SK-N-SH treated with all-trans-retinoic acid at 6 μM for 48 hours (cell line): ENCODE measurements around the gene FAM237B.

Experiments
- ARNTL ChIP-seq: fragments of 450-650 bp; formaldehyde crosslinking; IDR thresholded peaks from 2 replicates; pipeline ENCODE4 v1.5.0; 2020; ENCODE audit warnings: low read depth, mild to moderate bottlenecking, moderate library complexity, borderline replicate concordance
- ESRRG ChIP-seq: fragments of 250-450 bp; sonication (Bioruptor Pico); IDR thresholded peaks from 2 replicates; pipeline ENCODE4 v1.6.1; 2021; ENCODE audit warnings: mild to moderate bottlenecking
- PPARA ChIP-seq: fragments of 250-450 bp; sonication (Bioruptor Pico); IDR thresholded peaks from 2 replicates; pipeline ENCODE4 v1.5.0; 2020; ENCODE audit warnings: mild to moderate bottlenecking, borderline replicate concordance
- ZFP3 ChIP-seq: fragments of 250-450 bp; sonication (Bioruptor Pico); IDR thresholded peaks from 2 replicates; pipeline ENCODE4 v1.5.0; 2020; ENCODE audit warnings: mild to moderate bottlenecking, moderate library complexity

DNA sequence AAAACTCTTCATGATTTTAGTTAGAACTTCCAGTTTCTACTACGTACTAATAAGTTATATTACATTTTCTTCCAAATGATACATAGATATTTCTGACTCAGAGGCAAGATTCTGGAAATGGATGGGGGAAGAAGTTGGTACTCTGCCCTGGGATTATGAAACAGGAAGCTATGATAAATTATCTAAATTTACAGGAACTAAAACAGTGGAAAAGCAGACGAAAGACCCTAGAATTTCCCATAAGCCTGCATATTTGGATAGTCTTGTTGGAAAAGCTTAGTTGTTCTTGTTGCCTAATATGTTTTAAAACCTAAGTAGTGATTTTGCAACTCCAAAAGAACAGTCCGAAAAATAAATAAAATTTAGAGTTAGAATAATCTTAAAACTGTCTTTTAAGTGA lies 54.3 kb downstream of the FAM237B start:
- TF ChIP-seq PPARA (CRISPR knock-in tag), result no peak
- no peak for TF ChIP-seq ESRRG (CRISPR knock-in tag)
- TF ChIP-seq ZFP3 (CRISPR knock-in tag), result no peak
- TF ChIP-seq ARNTL (CRISPR knock-in tag), result no peak
